Activated CD8-positive, alpha-beta memory T cell treated with anti-CD3 and anti-CD28 coated beads for 4 hours (primary cell): ENCODE data around the gene DAPK1.

Experiments used
- DNase-seq, 2 donors: peaks; one replicate each; pipeline ENCODE4 v3.0.0-alpha.2; 2020; ENCODE audit warnings: low read depth in 2 of 2

The DAPK1 gene

GRCh38 chr9:87516926-87517290 lies 19.2 kb downstream of the DAPK1 start:
- no peak for DNase-seq

GRCh38 chr9:87517732-87518131 lies 20.1 kb downstream of the DAPK1 start:
- DNase-seq = no peak

- DNase-seq = no peak
Measured at GRCh38 chr9:87518702-87519335, 21.2 kb downstream of the DAPK1 start.

GRCh38 chr9:87519461-87519860 lies 21.8 kb downstream of the DAPK1 start:
- no peak for DNase-seq

- no peak for DNase-seq
Measured at GRCh38 chr9:87520172-87520683, 22.6 kb downstream of the DAPK1 start.

GRCh38 chr9:87521834-87522233 lies 24.2 kb downstream of the DAPK1 start:
- no peak for DNase-seq

GRCh38 chr9:87524061-87524460 lies 26.4 kb downstream of the DAPK1 start:
- no peak for DNase-seq

GRCh38 chr9:87525546-87526303 lies 28.1 kb downstream of the DAPK1 start:
- no peak for DNase-seq

GRCh38 chr9:87527211-87527916 lies 29.7 kb downstream of the DAPK1 start:
- DNase-seq = no peak

GRCh38 chr9:87528969-87529368 lies 31.3 kb downstream of the DAPK1 start:
- DNase-seq = no peak

- DNase-seq = no peak
Measured at GRCh38 chr9:87529671-87530070, 32.0 kb downstream of the DAPK1 start.

- no peak for DNase-seq
Measured at GRCh38 chr9:87530716-87531115, 33.0 kb downstream of the DAPK1 start.

- no peak for DNase-seq
Measured at GRCh38 chr9:87531370-87532295, 34.0 kb downstream of the DAPK1 start.

GRCh38 chr9:87533271-87533670 lies 35.6 kb downstream of the DAPK1 start:
- no peak for DNase-seq

- DNase-seq = no peak
Measured at GRCh38 chr9:87534036-87534435, 36.4 kb downstream of the DAPK1 start.

GRCh38 chr9:87534957-87535356 lies 37.3 kb downstream of the DAPK1 start:
- no peak for DNase-seq

GRCh38 chr9:87535817-87536539 lies 38.3 kb downstream of the DAPK1 start:
- DNase-seq = no peak

- no peak for DNase-seq
Measured at GRCh38 chr9:87537625-87538024, 40.0 kb downstream of the DAPK1 start.

- DNase-seq = no peak
Measured at GRCh38 chr9:87540444-87541105, 42.9 kb downstream of the DAPK1 start.

- no peak for DNase-seq
Measured at GRCh38 chr9:87541663-87542062, 44.0 kb downstream of the DAPK1 start.
